Cardiac muscle cell (in vitro differentiated cells and primary cell): ENCODE results near the gene NOL9. TPM values are rescaled to one million over a fixed set of nuclear protein-coding genes. Genes with fewer than 3 reads are reported as not detected.

ENCODE experiments used
- DNase-seq, 2 donors: peaks; one replicate each; pipeline versions ENCODE4 v3.0.0 to v3.0.0-alpha.2; 2010 to 2017; ENCODE audit warnings: low read depth in 1 of 2, low spot score in 1 of 2
- H3K27ac ChIP-seq: fragments of 200-600 bp; sonication (generic); 2 replicates; pipeline ENCODE4 v1.5.1; 2016
- H3K27me3 ChIP-seq: fragments of 200-600 bp; sonication (generic); 2 replicates; pipeline ENCODE4 v1.6.0; 2016; ENCODE audit warnings: control low read depth
- H3K36me3 ChIP-seq: fragments of 200-600 bp; sonication (generic); 2 replicates; pipeline ENCODE4 v1.5.1; 2016; ENCODE audit warnings: control low read depth
- H3K4me1 ChIP-seq: fragments of 200-600 bp; sonication (generic); 2 replicates; pipeline ENCODE4 v1.8.1; 2017; ENCODE audit warnings: low read depth, mild to moderate bottlenecking, mixed run types
- H3K4me3 ChIP-seq: fragments of 200-600 bp; sonication (generic); 2 replicates; pipeline ENCODE4 v1.5.1; 2016; ENCODE audit warnings: mild to moderate bottlenecking
- H3K9me3 ChIP-seq: fragments of 200-600 bp; sonication (generic); 2 replicates; pipeline ENCODE4 v1.5.1; 2017; ENCODE audit warnings: low read depth, mild to moderate bottlenecking, control low read depth
- CTCF ChIP-seq: IDR thresholded peaks from 2 replicates; pipeline ENCODE4 v1.5.1; 2012; ENCODE audit warnings: low read depth, mild to moderate bottlenecking, low read length
- polyA plus RNA-seq: library from polyadenylated mRNA; unstranded; fragments of >200 nt; fragmentation: Nextera tagmentation; extraction: Ambion mirVana; gene quantifications from 2 replicates; pipeline ENCODE4 v1.2.1, GENCODE V29; 2016
- total RNA-seq: library from RNA; depleted of rRNA; stranded (reverse); fragments of >200 nt; gene quantifications from 2 replicates; pipeline ENCODE4 v1.2.3, GENCODE V29; 2016

NOL9 gene
- total and polyA plus RNA-seq, 2 experiments from 2014 or later: 12.9 to 22.4 TPM

- Histone ChIP-seq H3K4me1 (peaks cover 15% of the 10 kb centered on the region), H3K4me3 (no peak overlapping the region), H3K36me3 (peaks cover 1% of the 10 kb centered on the region), H3K9me3 (no peaks in the 10 kb centered on the region), H3K27ac (peak overlapping the region; percentile 78), H3K27me3 (no peaks in the 10 kb centered on the region)
- TF ChIP-seq CTCF: no peak
- peak; percentile 74 to 76 for DNase-seq
These were observed 34.2 kb downstream of the NOL9 start for GRCh38 chr1:6519935-6520671.

- Histone ChIP-seq H3K4me3 (no peak overlapping the region), H3K27me3 (no peaks in the 10 kb centered on the region), H3K4me1 (peaks cover 15% of the 10 kb centered on the region), H3K9me3 (no peaks in the 10 kb centered on the region), H3K36me3 (no peaks in the 10 kb centered on the region), H3K27ac (peak overlapping the region; percentile 78)
- no peak for TF ChIP-seq CTCF
- no peak for DNase-seq
These were observed 34.8 kb downstream of the NOL9 start for GRCh38 chr1:6519491-6519934.

- DNase-seq: no peak
- H3K27ac ChIP-seq: peak overlapping the region; percentile 54
- no peak for TF ChIP-seq CTCF
- no peaks in the 10 kb centered on the region for H3K9me3 ChIP-seq
- no peak overlapping the region for H3K4me3 ChIP-seq
- H3K4me1 ChIP-seq: peaks cover 15% of the 10 kb centered on the region
- H3K36me3 ChIP-seq: no peaks in the 10 kb centered on the region
- no peaks in the 10 kb centered on the region for H3K27me3 ChIP-seq
These were observed 36.9 kb downstream of the NOL9 start for GRCh38 chr1:6517435-6517851.

GRCh38 chr1:6515771-6516170, 38.5 kb downstream of the NOL9 start:
- DNase-seq: peak in 1 of 2 donors; percentile 64
- no peak for TF ChIP-seq CTCF
- H3K27me3 ChIP-seq: no peaks in the 10 kb centered on the region

GRCh38 chr1:6513320-6513801, 41.0 kb downstream of the NOL9 start:
- Histone ChIP-seq H3K27me3 (no peaks in the 10 kb centered on the region), H3K36me3 (no peaks in the 10 kb centered on the region), H3K4me3 (no peak overlapping the region), H3K27ac (no peak overlapping the region), H3K4me1 (peaks cover 4% of the 10 kb centered on the region), H3K9me3 (no peaks in the 10 kb centered on the region)
- no peak for DNase-seq
- TF ChIP-seq CTCF: no peak

More at GRCh38 chr1:6515771-6516170, 38.5 kb downstream of the NOL9 start:
- Histone ChIP-seq H3K36me3 (no peaks in the 10 kb centered on the region), H3K4me3 (no peak overlapping the region), H3K27ac (peak overlapping the region; percentile 82), H3K4me1 (peaks cover 15% of the 10 kb centered on the region), H3K9me3 (no peaks in the 10 kb centered on the region)
